HepG2 (cell line): ENCODE data around the gene KRTAP9-4. TPM values are rescaled to one million over a fixed set of nuclear protein-coding genes. Genes with fewer than 3 reads are reported as not detected.

Experiments
- ATAC-seq: fragments of 200-7000 bp; cut with Tn5 transposase; 3 replicates; pipeline ENCODE4 v1.9.1; 2020; ENCODE audit warnings: mild to moderate bottlenecking, moderate library complexity
- BruUV-seq: library from RNA; stranded (reverse); fragments of 400-500 nt; replicated peaks from 2 replicates; lab custom pipeline; 2021; lab: Mats Ljungman, UMichigan
- CTCF ChIA-PET: fragments of 300-600 bp; formaldehyde crosslinking; extraction: SDS; loops from one replicate; lab custom pipeline; 2021; ENCODE audit warnings: low total read pairs, inconsistent platforms, low intra/inter-chr PET ratio; lab: Yijun Ruan, JAX
- POLR2A ChIA-PET: fragments of 350-600 bp; sonication (Branson Sonifier 250); formaldehyde crosslinking; loops from one replicate; lab custom pipeline; 2020; ENCODE audit warnings: antibody characterized with exemption, inconsistent platforms; lab: Yijun Ruan, JAX
- DNase-seq: peaks from one replicate; pipeline ENCODE4 v3.0.0-alpha.2; 2015; ENCODE audit warnings: low spot score
- FAIRE-seq: peaks from 3 replicates; lab custom pipeline; 2011; peaks lifted over from hg19 to GRCh38; lab: Jason Lieb, UNC
- H2AFZ ChIP-seq: one replicate; pipeline ENCODE4 v1.6.1; 2011; ENCODE audit warnings: low read length, inconsistent platforms
- H3K27ac ChIP-seq: fragments of 300-600 bp; 3 replicates; pipeline ENCODE4 v1.8.0; 2011; ENCODE audit warnings: mixed run types, mild to moderate bottlenecking, mixed read lengths, low read length, inconsistent platforms; ENCODE audit not compliant: insufficient read depth; ENCODE audit errors: extremely low read length
- H3K27me3 ChIP-seq, 2 experiments: fragments of 200-600 bp in 1 of 2; 2 replicates in 1 of 2; 3 replicates in 1 of 2; pipeline versions ENCODE4 v1.6.0 to v1.8.0; 2011; ENCODE audit warnings: low read length in 2 of 2, mild to moderate bottlenecking in 2 of 2, moderate library complexity in 2 of 2, inconsistent platforms in 1 of 2; ENCODE audit not compliant: insufficient read depth in 2 of 2, control insufficient read depth in 1 of 2
- H3K36me3 ChIP-seq, 2 experiments: fragments of 200-600 bp in 1 of 2; replicated peaks in 1 of 2; 2 replicates in 1 of 2; 3 replicates in 1 of 2; pipeline versions ENCODE4 v1.5.1 to v1.8.0; 2011; ENCODE audit warnings: low read length in 2 of 2, inconsistent platforms in 1 of 2; ENCODE audit not compliant: insufficient read depth in 2 of 2, control insufficient read depth in 1 of 2
- H3K4me1 ChIP-seq: 2 replicates; pipeline ENCODE4 v1.5.1; 2012; ENCODE audit warnings: low read length, inconsistent platforms; ENCODE audit not compliant: insufficient read depth
- H3K4me2 ChIP-seq: 2 replicates; pipeline ENCODE4 v1.6.0; 2011; ENCODE audit warnings: low read depth, low read length, inconsistent platforms
- H3K4me3 ChIP-seq, 3 experiments: fragments of 200-600 bp in 1 of 3; sonication (generic), shearing (Covaris generic) in 1 of 3; replicated peaks in 1 of 3; 2 replicates each; pipeline ENCODE4 v1.5.1; 2011 to 2016; ENCODE audit warnings: low read length in 3 of 3, inconsistent platforms in 2 of 3, low read depth in 2 of 3, mild to moderate bottlenecking in 2 of 3, control low read depth in 1 of 3, mixed read lengths in 1 of 3; ENCODE audit not compliant: insufficient read depth in 1 of 3
- H3K79me2 ChIP-seq: one replicate; pipeline ENCODE4 v1.6.1; 2011; ENCODE audit warnings: low read length, inconsistent platforms; ENCODE audit not compliant: insufficient read depth
- H3K9ac ChIP-seq: 2 replicates; pipeline ENCODE4 v1.6.0; 2011; ENCODE audit warnings: mild to moderate bottlenecking, low read depth, low read length, inconsistent platforms; ENCODE audit not compliant: insufficient read depth
- H3K9me3 ChIP-seq: 2 replicates; pipeline ENCODE4 v1.5.1; 2012; ENCODE audit warnings: mild to moderate bottlenecking, low read length
- H4K20me1 ChIP-seq: 2 replicates; pipeline ENCODE4 v1.6.0; 2011; ENCODE audit warnings: inconsistent platforms, mild to moderate bottlenecking, low read length, moderate library complexity; ENCODE audit not compliant: insufficient read depth
- EHMT2 ChIP-seq: fragments of 200-600 bp; sonication (generic); IDR thresholded peaks from 2 replicates; pipeline ENCODE4 v1.7.0; 2017; ENCODE audit warnings: antibody characterized with exemption, low read depth, low read length, borderline replicate concordance
- GRHL1 ChIP-seq: sonication (generic); formaldehyde crosslinking; conservative IDR thresholded peaks from 2 replicates; pipeline ENCODE4 v1.8.0; 2022; ENCODE audit warnings: missing genetic modification reagents
- MLXIP ChIP-seq: sonication (generic); formaldehyde crosslinking; IDR thresholded peaks from 2 replicates; pipeline ENCODE4 v1.9.0; 2021; ENCODE audit warnings: missing genetic modification reagents, borderline replicate concordance
- NBN ChIP-seq: fragments of 450-650 bp; conservative IDR thresholded peaks from 2 replicates; pipeline ENCODE4 v1.6.1; 2017
- NKX3-1 ChIP-seq: sonication (generic); formaldehyde crosslinking; IDR thresholded peaks from 2 replicates; pipeline ENCODE4 v1.5.0; 2020; ENCODE audit warnings: missing genetic modification reagents
- RELA ChIP-seq: sonication (generic); formaldehyde crosslinking; IDR thresholded peaks from 2 replicates; pipeline ENCODE4 v1.4.0; 2020; ENCODE audit warnings: missing genetic modification reagents
- TEF ChIP-seq: sonication (generic); formaldehyde crosslinking; IDR thresholded peaks from 2 replicates; pipeline ENCODE4 v1.5.0; 2020; ENCODE audit warnings: missing genetic modification reagents
- ZGPAT ChIP-seq: IDR thresholded peaks from 2 replicates; pipeline ENCODE4 v1.6.1; 2016; ENCODE audit warnings: mild to moderate bottlenecking
- ZNF704 ChIP-seq: sonication (generic); formaldehyde crosslinking; IDR thresholded peaks from 2 replicates; pipeline ENCODE4 v1.8.1; 2023; ENCODE audit warnings: mild to moderate bottlenecking, inconsistent platforms, moderate library complexity, missing genetic modification reagents, borderline replicate concordance
- WGBS: methylation state at CpG from one replicate; pipeline ENCODE4 v1.1.6; 2017; ENCODE audit warnings: low lambda C conversion rate; 5-methylcytosine and 5-hydroxymethylcytosine counted together
- in situ Hi-C: cut with HindIII; loops from 2 replicates; pipeline ENCODE4 v1.10.0; 2017; ENCODE audit warnings: low pct_unique_long_range_greater_than_20kb; ENCODE audit not compliant: extremely low pct_ligation_motif_present
- intact Hi-C: fragments of 100-400 bp; cut with micrococcal nuclease; formaldehyde crosslinking; loops from one replicate; pipeline ENCODE4 v1.10.0; 2022; ENCODE audit not compliant: unreplicated experiment
- polyA plus RNA-seq, 8 experiments: library from polyadenylated mRNA; depleted of rRNA in 3 of 8; stranded (reverse) in 7 of 8; unstranded in 1 of 8; fragments of >200 nt; fragmentation: Illumina TruSeq in 4 of 8; extraction: Trizol in 4 of 8; gene quantifications; 2 replicates each; pipeline versions ENCODE4 v1.2.1 to v1.2.3, GENCODE V29; 2011 to 2016; ENCODE audit warnings: low read depth in 4 of 8, missing spikeins in 1 of 8, mixed read lengths in 1 of 8; ENCODE audit not compliant: insufficient read depth in 1 of 8
- total RNA-seq, 5 experiments: library from RNA; depleted of rRNA; stranded (reverse); fragments of >200 nt; fragmentation: Illumina TruSeq; extraction: Trizol; gene quantifications; 2 replicates each; pipeline ENCODE4 v1.2.3, GENCODE V29; 2016; ENCODE audit warnings: low read depth in 1 of 5
- TF ChIP-seq, protein P1 (sequence below): sonication (generic); formaldehyde crosslinking; IDR thresholded peaks from 2 replicates; pipeline ENCODE4 v1.9.0; 2022; ENCODE audit warnings: low read depth, missing genetic modification reagents
- TF ChIP-seq, protein P2 (sequence below): sonication (generic); formaldehyde crosslinking; IDR thresholded peaks from 2 replicates; pipeline ENCODE4 v1.4.0; 2020; ENCODE audit warnings: missing genetic modification reagents

Gene KRTAP9-4
- total and polyA plus RNA-seq, 2 of the 13 experiments (the other 11 are each of a cell fraction or from before 2014, with no cell fraction given) = not detected

- no peaks in the 10 kb centered on the region for H3K4me1 ChIP-seq
- in situ Hi-C loops = no loop called here
Observed at GRCh38 chr17:41264599-41264998, 15.1 kb downstream of the KRTAP9-4 start.

More at GRCh38 chr17:41264599-41264998, 15.1 kb downstream of the KRTAP9-4 start:
- no TSS peak for BruUV-seq
- H3K9ac ChIP-seq = no peak overlapping the region
- DNase-seq (no peak), ATAC-seq (no peak), FAIRE-seq (no peak)
- no peaks in the 10 kb centered on the region for H3K9me3 ChIP-seq
- TF ChIP-seq GRHL1 (CRISPR knock-in tag) (no peak), NBN (no peak), ZNF704 (CRISPR knock-in tag) (no peak), NKX3-1 (no peak), RELA (no peak), ZGPAT (CRISPR knock-in tag) (no peak), TEF (CRISPR knock-in tag) (no peak), EHMT2 (no peak), MLXIP (CRISPR knock-in tag) (no peak)
- TF ChIP-seq, protein P1, sequence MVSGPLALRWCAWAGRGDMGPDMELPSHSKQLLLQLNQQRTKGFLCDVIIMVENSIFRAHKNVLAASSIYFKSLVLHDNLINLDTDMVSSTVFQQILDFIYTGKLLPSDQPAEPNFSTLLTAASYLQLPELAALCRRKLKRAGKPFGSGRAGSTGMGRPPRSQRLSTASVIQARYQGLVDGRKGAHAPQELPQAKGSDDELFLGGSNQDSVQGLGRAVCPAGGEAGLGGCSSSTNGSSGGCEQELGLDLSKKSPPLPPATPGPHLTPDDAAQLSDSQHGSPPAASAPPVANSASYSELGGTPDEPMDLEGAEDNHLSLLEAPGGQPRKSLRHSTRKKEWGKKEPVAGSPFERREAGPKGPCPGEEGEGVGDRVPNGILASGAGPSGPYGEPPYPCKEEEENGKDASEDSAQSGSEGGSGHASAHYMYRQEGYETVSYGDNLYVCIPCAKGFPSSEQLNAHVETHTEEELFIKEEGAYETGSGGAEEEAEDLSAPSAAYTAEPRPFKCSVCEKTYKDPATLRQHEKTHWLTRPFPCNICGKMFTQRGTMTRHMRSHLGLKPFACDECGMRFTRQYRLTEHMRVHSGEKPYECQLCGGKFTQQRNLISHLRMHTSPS (CRISPR knock-in tag) = no peak
- TF ChIP-seq, protein P2, sequence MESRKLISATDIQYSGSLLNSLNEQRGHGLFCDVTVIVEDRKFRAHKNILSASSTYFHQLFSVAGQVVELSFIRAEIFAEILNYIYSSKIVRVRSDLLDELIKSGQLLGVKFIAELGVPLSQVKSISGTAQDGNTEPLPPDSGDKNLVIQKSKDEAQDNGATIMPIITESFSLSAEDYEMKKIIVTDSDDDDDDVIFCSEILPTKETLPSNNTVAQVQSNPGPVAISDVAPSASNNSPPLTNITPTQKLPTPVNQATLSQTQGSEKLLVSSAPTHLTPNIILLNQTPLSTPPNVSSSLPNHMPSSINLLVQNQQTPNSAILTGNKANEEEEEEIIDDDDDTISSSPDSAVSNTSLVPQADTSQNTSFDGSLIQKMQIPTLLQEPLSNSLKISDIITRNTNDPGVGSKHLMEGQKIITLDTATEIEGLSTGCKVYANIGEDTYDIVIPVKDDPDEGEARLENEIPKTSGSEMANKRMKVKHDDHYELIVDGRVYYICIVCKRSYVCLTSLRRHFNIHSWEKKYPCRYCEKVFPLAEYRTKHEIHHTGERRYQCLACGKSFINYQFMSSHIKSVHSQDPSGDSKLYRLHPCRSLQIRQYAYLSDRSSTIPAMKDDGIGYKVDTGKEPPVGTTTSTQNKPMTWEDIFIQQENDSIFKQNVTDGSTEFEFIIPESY (CRISPR knock-in tag) = no peak
- 24% methylated on average over 3 of the region's 3 CpGs for WGBS
- no peaks in the 10 kb centered on the region for H3K36me3 ChIP-seq
- H3K4me3 ChIP-seq = no peak overlapping the region
- no peak overlapping the region for H3K27ac ChIP-seq
- H2AFZ ChIP-seq = no peak overlapping the region
- intact Hi-C loops = no loop called here
- ChIA-PET POLR2A (no interaction called here), CTCF (no interaction called here)
- no peaks in the 10 kb centered on the region for H3K79me2 ChIP-seq
- no peaks in the 10 kb centered on the region for H4K20me1 ChIP-seq
- H3K4me2 ChIP-seq = no peak overlapping the region
- no peaks in the 10 kb centered on the region; a peak in 1 of 5 replicates for H3K27me3 ChIP-seq
